Measurements from ENCODE around the gene TBX5. TPM values are rescaled to one million over a fixed set of nuclear protein-coding genes. Genes with fewer than 3 reads are reported as not detected.

The TBX5 gene
- total and polyA plus RNA-seq, 4 donors: 0.17 TPM; not detected in 3

DNA sequence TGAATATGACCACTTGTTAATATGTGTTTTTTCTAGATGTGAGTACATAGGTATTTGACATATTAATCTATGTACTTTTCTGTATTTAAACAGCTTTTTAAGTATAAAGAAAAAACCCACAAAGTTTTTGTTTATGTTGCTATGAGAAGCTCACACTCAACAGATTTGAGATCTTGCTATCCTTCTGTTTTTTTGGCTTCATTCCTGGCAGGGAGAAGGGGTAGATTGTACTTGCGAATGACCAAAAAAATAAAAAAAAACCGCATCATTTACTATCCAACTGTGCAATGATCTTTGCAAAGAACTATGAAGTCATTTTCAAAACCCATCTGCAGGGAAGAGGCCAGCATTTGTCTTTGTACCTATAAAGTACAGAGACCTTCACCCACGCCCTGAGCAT is 28.4 kb upstream of the TBX5 start:
- no peaks in the 10 kb centered on the region for H3K4me1 ChIP-seq (ENCODE audit: control insufficient read depth, insufficient read depth, low read length)
- H3K36me3 ChIP-seq (ENCODE audit: control insufficient read depth, insufficient read depth, low read length): no peaks in the 10 kb centered on the region
- H3K27ac ChIP-seq (ENCODE audit: low read depth, low read length): no peak overlapping the region
- DNase-seq (ENCODE audit: low read depth in 4 of 6, low spot score in 6 of 6): no peak
- no peak overlapping the region for H3K4me3 ChIP-seq (ENCODE audit: low read depth, low read length)
- peaks cover 67% of the 10 kb centered on the region for H3K27me3 ChIP-seq (ENCODE audit: control insufficient read depth, insufficient read depth, low read length)
- peaks cover 2% of the 10 kb centered on the region for H3K9me3 ChIP-seq (ENCODE audit: control insufficient read depth, insufficient read depth, low read length)
- no CpG with 5 or more reads among the region's 3 CpGs for WGBS (ENCODE audit: insufficient coverage)

DNA sequence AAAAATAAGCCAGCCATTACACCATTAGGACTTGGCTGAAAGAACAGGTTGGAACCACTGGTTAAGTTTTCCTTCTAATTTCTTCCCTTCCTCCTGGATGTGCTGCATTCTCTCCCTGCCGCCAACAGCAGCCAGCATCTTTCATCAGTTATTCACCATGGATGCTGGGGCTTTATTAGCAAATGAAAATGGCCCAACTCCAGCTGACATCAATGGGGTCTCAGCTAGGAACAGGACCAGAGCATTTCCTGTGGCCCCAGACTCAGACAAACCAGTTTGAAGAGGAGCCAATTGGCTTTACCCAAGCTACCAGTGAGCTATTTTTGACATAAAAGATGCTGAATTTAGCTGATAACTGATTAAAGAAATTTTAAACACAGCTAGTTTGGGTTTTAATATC is 26.0 kb upstream of the TBX5 start:
- 50% methylated on average over 1 of the region's 1 CpG for WGBS (ENCODE audit: insufficient coverage)
- DNase-seq (ENCODE audit: low read depth in 4 of 6, low spot score in 6 of 6): no peak
- H3K9me3 ChIP-seq (ENCODE audit: control insufficient read depth, insufficient read depth, low read length): peaks cover 2% of the 10 kb centered on the region
- no peaks in the 10 kb centered on the region for H3K36me3 ChIP-seq (ENCODE audit: control insufficient read depth, insufficient read depth, low read length)
- H3K4me1 ChIP-seq (ENCODE audit: control insufficient read depth, insufficient read depth, low read length): no peaks in the 10 kb centered on the region
- H3K27me3 ChIP-seq (ENCODE audit: control insufficient read depth, insufficient read depth, low read length): peaks cover 59% of the 10 kb centered on the region
- no peak overlapping the region for H3K4me3 ChIP-seq (ENCODE audit: low read depth, low read length)
- no peak overlapping the region for H3K27ac ChIP-seq (ENCODE audit: low read depth, low read length)

DNA sequence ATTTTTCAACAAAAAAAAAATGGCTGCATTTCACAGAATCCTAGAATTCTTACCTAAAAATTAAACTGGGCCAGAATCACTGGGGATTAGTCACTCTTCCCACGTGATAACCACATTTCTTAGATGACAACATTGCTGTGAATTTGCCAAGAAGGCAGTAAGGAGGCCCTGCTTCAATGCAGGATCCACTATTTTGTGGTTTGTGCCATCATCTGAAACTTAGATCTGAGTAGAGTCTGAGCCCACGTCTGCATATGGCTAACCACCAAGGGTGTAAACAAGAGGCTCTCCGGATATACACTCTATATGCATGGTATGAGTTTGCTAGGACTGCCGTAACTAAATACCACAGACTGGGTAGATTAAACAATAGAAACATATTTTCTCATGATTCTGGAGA is 24.4 kb upstream of the TBX5 start:
- WGBS (ENCODE audit: insufficient coverage): 86% methylated on average over 1 of the region's 4 CpGs
- Histone ChIP-seq H3K27ac (ENCODE audit: low read depth, low read length) (no peak overlapping the region), H3K4me1 (ENCODE audit: control insufficient read depth, insufficient read depth, low read length) (no peaks in the 10 kb centered on the region), H3K36me3 (ENCODE audit: control insufficient read depth, insufficient read depth, low read length) (no peaks in the 10 kb centered on the region), H3K27me3 (ENCODE audit: control insufficient read depth, insufficient read depth, low read length) (peaks cover 57% of the 10 kb centered on the region), H3K4me3 (ENCODE audit: low read depth, low read length) (no peak overlapping the region), H3K9me3 (ENCODE audit: control insufficient read depth, insufficient read depth, low read length) (no peaks in the 10 kb centered on the region)
- DNase-seq (ENCODE audit: low read depth in 4 of 6, low spot score in 6 of 6): no peak

DNA sequence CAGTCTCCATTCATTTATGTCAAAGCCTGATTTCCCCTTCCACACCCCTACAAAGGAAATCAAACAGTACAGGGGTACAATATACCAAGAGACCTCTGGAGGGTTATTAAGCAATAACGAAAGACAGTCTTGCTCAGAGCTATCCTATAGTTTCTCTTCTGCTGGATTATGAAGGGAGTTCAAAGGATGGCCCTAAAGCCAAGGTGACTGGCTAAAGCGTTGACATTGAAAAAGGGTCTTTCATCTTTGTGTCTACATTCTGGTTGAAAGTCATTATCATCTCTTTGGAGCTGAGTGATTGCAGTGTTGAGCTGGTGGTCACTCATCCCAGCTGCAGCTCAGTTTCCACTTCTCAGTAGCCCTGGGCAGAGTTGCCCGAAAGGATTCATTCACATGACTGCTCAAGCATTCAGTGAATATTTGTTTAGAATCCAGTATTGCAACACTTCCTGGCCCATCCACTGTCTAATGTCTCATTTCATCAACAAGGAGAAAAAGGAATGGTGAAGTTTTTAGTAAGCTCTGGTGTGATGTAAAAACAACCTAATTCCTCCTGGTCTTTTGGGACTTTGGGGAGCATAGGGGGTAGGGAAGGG is 19.2 kb upstream of the TBX5 start:
- Histone ChIP-seq H3K9me3 (ENCODE audit: control insufficient read depth, insufficient read depth, low read length) (no peaks in the 10 kb centered on the region), H3K27me3 (ENCODE audit: control insufficient read depth, insufficient read depth, low read length) (peaks cover 57% of the 10 kb centered on the region), H3K27ac (ENCODE audit: low read depth, low read length) (no peak overlapping the region), H3K4me1 (ENCODE audit: control insufficient read depth, insufficient read depth, low read length) (no peaks in the 10 kb centered on the region), H3K36me3 (ENCODE audit: control insufficient read depth, insufficient read depth, low read length) (no peaks in the 10 kb centered on the region), H3K4me3 (ENCODE audit: low read depth, low read length) (no peak overlapping the region)
- 44% methylated on average over 2 of the region's 3 CpGs for WGBS (ENCODE audit: insufficient coverage)
- DNase-seq (ENCODE audit: low read depth in 4 of 6, low spot score in 6 of 6): no peak

DNA sequence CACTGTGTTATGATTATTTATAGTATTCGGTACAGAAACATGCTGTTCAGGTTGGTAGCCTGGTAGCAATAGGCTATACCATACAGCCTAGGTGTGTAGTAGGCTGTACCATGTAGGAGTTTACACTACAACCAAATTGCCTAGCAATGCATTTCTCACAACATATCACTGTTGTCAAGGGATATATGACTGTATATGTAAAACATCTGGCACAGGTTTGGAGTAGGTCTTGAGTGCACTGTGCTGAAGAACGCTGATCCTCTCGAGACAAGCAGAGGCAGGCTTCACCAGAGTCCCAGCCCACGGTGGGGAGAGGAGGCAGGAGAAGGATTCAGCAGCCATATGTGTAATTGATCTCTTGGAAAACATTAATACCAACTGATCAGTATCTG is 15.0 kb upstream of the TBX5 start:
- Histone ChIP-seq H3K27me3 (ENCODE audit: control insufficient read depth, insufficient read depth, low read length) (peaks cover 68% of the 10 kb centered on the region), H3K9me3 (ENCODE audit: control insufficient read depth, insufficient read depth, low read length) (no peaks in the 10 kb centered on the region), H3K4me1 (ENCODE audit: control insufficient read depth, insufficient read depth, low read length) (no peaks in the 10 kb centered on the region), H3K4me3 (ENCODE audit: low read depth, low read length) (no peak overlapping the region), H3K36me3 (ENCODE audit: control insufficient read depth, insufficient read depth, low read length) (no peaks in the 10 kb centered on the region), H3K27ac (ENCODE audit: low read depth, low read length) (no peak overlapping the region)
- DNase-seq (ENCODE audit: low read depth in 4 of 6, low spot score in 6 of 6): no peak
- WGBS (ENCODE audit: insufficient coverage): 69% methylated on average over 3 of the region's 4 CpGs

DNA sequence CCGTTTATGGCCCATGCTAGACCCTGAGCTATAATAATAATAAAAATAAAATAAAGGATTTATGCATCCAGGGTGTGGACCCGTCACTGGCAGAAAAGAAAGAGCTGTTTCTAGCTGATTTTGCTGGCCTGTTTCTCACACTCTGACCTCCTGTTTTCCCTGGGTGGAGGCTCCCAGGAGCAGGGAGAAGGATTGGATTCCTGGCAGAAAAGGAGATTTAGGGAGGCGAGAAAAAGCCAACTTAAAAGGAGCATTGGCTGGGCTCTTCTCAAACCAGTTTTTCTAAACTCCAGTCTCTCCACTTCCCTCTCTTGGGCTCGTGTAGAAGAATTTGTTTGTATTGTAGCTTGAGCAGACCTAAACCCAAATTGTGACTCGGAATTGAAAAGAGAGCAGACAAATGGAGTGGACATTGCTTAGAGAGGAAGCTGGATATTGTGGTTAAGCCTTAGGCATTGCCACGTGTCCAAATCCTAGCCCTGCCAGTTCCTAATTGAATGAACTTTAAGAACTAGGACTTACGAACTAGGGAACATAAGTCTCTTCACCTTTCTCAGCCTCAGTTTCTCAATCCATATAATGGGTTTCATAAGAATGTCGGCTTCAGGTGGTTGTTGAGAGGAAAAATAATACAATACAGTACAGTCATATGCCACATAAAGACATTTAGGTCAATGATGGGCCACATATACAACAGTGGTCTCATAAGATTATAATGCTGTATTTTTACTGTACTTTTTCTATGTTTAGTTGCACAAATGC is 14.4 kb upstream of the TBX5 start:
- Histone ChIP-seq H3K36me3 (ENCODE audit: control insufficient read depth, insufficient read depth, low read length) (no peaks in the 10 kb centered on the region), H3K4me3 (ENCODE audit: low read depth, low read length) (no peak overlapping the region), H3K4me1 (ENCODE audit: control insufficient read depth, insufficient read depth, low read length) (no peaks in the 10 kb centered on the region), H3K27me3 (ENCODE audit: control insufficient read depth, insufficient read depth, low read length) (peaks cover 72% of the 10 kb centered on the region), H3K27ac (ENCODE audit: low read depth, low read length) (no peak overlapping the region), H3K9me3 (ENCODE audit: control insufficient read depth, insufficient read depth, low read length) (no peaks in the 10 kb centered on the region)
- DNase-seq (ENCODE audit: low read depth in 4 of 6, low spot score in 6 of 6): no peak
- WGBS (ENCODE audit: insufficient coverage): 33% methylated on average over 1 of the region's 8 CpGs

DNA sequence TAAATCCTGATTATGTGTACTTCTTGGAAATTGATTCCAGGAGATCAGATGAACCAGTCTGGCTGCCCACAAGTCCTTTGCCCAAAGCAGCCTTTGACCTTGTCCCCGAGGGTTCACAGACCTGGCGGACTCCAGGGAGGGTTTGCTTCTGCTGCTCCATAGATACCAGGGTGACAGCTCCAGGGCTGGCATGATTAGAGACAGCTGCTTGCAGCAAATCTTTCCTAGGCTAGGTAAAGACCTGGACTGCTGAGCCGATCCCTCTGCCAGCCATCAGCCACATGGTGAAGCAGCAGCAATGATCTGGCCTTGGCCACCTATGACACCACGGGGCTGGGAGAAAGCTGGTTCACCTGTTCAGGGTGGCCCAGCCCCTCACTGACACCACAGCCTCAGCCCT is 10.1 kb upstream of the TBX5 start:
- no peaks in the 10 kb centered on the region for H3K4me1 ChIP-seq (ENCODE audit: control insufficient read depth, insufficient read depth, low read length)
- H3K9me3 ChIP-seq (ENCODE audit: control insufficient read depth, insufficient read depth, low read length): no peaks in the 10 kb centered on the region
- peaks cover 97% of the 10 kb centered on the region for H3K27me3 ChIP-seq (ENCODE audit: control insufficient read depth, insufficient read depth, low read length)
- DNase-seq (ENCODE audit: low read depth in 4 of 6, low spot score in 6 of 6): no peak
- no peaks in the 10 kb centered on the region for H3K36me3 ChIP-seq (ENCODE audit: control insufficient read depth, insufficient read depth, low read length)
- WGBS (ENCODE audit: insufficient coverage): 57% methylated on average over 3 of the region's 4 CpGs
- no peak overlapping the region for H3K27ac ChIP-seq (ENCODE audit: low read depth, low read length)
- H3K4me3 ChIP-seq (ENCODE audit: low read depth, low read length): no peak overlapping the region

DNA sequence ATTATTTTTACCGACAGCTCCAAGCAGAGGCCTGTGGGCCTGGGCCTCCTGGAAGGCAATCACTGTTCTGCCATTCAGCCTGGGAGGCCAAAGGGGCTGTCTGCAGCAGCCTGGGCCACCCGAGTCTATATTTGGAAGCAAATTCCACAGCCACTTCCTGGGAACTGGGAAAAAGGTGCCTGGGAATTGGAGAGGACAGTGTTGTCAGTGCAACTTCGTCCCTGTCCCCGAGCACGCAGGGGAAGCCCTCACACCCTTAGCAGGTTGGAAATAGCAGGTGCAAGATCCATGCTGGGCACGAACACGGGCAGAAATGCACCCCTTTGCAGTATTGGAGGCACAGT is 9.6 kb upstream of the TBX5 start:
- no peaks in the 10 kb centered on the region for H3K4me1 ChIP-seq (ENCODE audit: control insufficient read depth, insufficient read depth, low read length)
- no peak overlapping the region for H3K27ac ChIP-seq (ENCODE audit: low read depth, low read length)
- no peaks in the 10 kb centered on the region for H3K36me3 ChIP-seq (ENCODE audit: control insufficient read depth, insufficient read depth, low read length)
- 25% methylated on average over 6 of the region's 7 CpGs for WGBS (ENCODE audit: insufficient coverage)
- no peaks in the 10 kb centered on the region for H3K9me3 ChIP-seq (ENCODE audit: control insufficient read depth, insufficient read depth, low read length)
- no peak for DNase-seq (ENCODE audit: low read depth in 4 of 6, low spot score in 6 of 6)
- H3K4me3 ChIP-seq (ENCODE audit: low read depth, low read length): no peak overlapping the region
- peaks cover 97% of the 10 kb centered on the region for H3K27me3 ChIP-seq (ENCODE audit: control insufficient read depth, insufficient read depth, low read length)

DNA sequence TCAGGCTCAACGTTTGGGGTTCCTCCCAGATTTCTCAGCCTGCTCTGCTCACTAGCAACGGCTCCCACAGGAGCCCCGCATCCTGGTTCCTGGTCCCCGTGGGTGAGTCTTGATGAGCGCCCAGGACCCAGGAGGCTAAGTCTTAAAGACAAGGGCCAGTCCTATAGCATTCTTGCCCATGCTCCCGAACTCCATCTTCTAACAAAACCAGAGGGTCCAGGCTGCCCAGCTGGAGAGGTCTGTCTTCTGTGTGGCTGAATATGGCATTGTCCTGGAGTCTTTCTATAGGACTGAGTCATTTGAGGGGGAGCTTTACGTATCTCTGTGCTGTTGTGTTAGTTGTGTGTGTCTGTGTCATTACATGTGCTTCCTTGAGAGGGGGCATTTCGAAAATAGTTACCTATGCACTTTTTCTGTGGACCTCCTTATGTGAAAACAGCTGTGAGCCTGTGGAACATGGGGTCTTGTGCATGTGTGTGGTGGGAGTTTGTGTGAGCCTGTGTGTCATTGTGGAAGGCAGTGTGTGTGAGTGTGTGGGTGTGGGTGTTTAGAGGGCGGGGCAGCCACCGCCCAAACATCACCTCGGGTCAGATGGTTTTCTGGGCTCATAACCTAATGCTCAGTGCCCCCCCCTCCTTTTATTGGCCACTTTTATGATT is 9.1 kb upstream of the TBX5 start:
- WGBS (ENCODE audit: insufficient coverage): 14% methylated on average over 7 of the region's 11 CpGs
- H3K4me1 ChIP-seq (ENCODE audit: control insufficient read depth, insufficient read depth, low read length): no peaks in the 10 kb centered on the region
- peaks cover 97% of the 10 kb centered on the region for H3K27me3 ChIP-seq (ENCODE audit: control insufficient read depth, insufficient read depth, low read length)

More for the DNA sequence above, 9.1 kb upstream of the TBX5 start:
- H3K27ac ChIP-seq (ENCODE audit: low read depth, low read length): no peak overlapping the region
- H3K36me3 ChIP-seq (ENCODE audit: control insufficient read depth, insufficient read depth, low read length): no peaks in the 10 kb centered on the region
- no peak for DNase-seq (ENCODE audit: low read depth in 4 of 6, low spot score in 6 of 6)
- no peak overlapping the region for H3K4me3 ChIP-seq (ENCODE audit: low read depth, low read length)
- no peaks in the 10 kb centered on the region for H3K9me3 ChIP-seq (ENCODE audit: control insufficient read depth, insufficient read depth, low read length)
